Stimulated activated naive CD8-positive, alpha-beta T cell treated with anti-CD3 and anti-CD28 coated beads, Interleukin-15, amount 100 ng/mL, for 72 hours (primary cell): ENCODE data around the gene PCDHGB7.
"Not testable (repeated sequence)": the region's sequence is repeated elsewhere in the genome, so short reads cannot be mapped to it uniquely, and the experiment has no call there.

ENCODE experiments used
- ATAC-seq: fragments of 150-1000 bp; cut with Tn5 transposase; 2 replicates; pipeline ENCODE4 v1.10.0; 2021; ENCODE audit warnings: mild to moderate bottlenecking, moderate library complexity
- DNase-seq, 2 donors: peaks; one replicate each; pipeline ENCODE4 v3.0.0; 2021 to 2022
- H3K27ac Mint-ChIP-seq, 2 donors: one replicate each; pipeline ENCODE4 v1.8.0; 2022; ENCODE audit warnings: mild to moderate bottlenecking in 2 of 2, mixed read lengths in 2 of 2, moderate library complexity in 2 of 2
- H3K27me3 Mint-ChIP-seq: one replicate; pipeline ENCODE4 v1.8.0; 2022; ENCODE audit warnings: mixed read lengths
- H3K4me1 Mint-ChIP-seq: one replicate; pipeline ENCODE4 v1.8.0; 2022; ENCODE audit warnings: mild to moderate bottlenecking, mixed read lengths
- H3K4me3 Mint-ChIP-seq, 2 donors: one replicate each; pipeline ENCODE4 v1.8.0; 2022; ENCODE audit warnings: mild to moderate bottlenecking in 2 of 2, mixed read lengths in 2 of 2, moderate library complexity in 1 of 2
- H3K9me3 Mint-ChIP-seq, 2 donors: one replicate each; pipeline ENCODE4 v1.8.0; 2022; ENCODE audit warnings: mixed read lengths in 2 of 2

Gene PCDHGB7

GRCh38 chr5:141417494-141418172 lies at the start of gene PCDHGB7:
PCDHGB7 (plus strand) TSS chr5:141417677; CDS start chr5:141417860, 183 bp downstream.
- Mint-ChIP-seq H3K4me3 (peak within 1 kb of the TSS; percentile 87), H3K9me3 (peaks cover 13 to 34% of the 10 kb centered on the region in 2 donors), H3K27me3 (peaks cover 97% of the 10 kb centered on the region), H3K27ac (peak within 1 kb of the TSS in 1 of 2 donors; percentile 85), H3K4me1 (peaks cover 46% of the 10 kb centered on the region)
- ATAC-seq (peak; percentile 85), DNase-seq (peak; percentile 52 to 65)

- Mint-ChIP-seq H3K27ac (peak within 1 kb of the TSS in 1 of 2 donors; percentile 85), H3K9me3 (peaks cover 16 to 47% of the 10 kb centered on the region in 2 donors), H3K4me3 (peak within 1 kb of the TSS; percentile 76 to 81), H3K4me1 (peaks cover 8% of the 10 kb centered on the region), H3K27me3 (peaks cover 90% of the 10 kb centered on the region)
- ATAC-seq (peak; percentile 85), DNase-seq (peak in 1 of 2 donors; percentile 35)
Measured at GRCh38 chr5:141369994-141370848, 47.3 kb upstream of the PCDHGB7 start, which contains the start of gene PCDHGB3. PCDHGB3 (plus strand) TSS chr5:141370242; CDS start chr5:141370395, 153 bp downstream.

- no peak for ATAC-seq
- Mint-ChIP-seq H3K4me3 (peak overlapping the region in 1 of 2 donors; percentile 14), H3K9me3 (peaks cover 16 to 52% of the 10 kb centered on the region in 2 donors), H3K4me1 (peaks cover 8% of the 10 kb centered on the region), H3K27ac (no peak overlapping the region), H3K27me3 (peaks cover 82% of the 10 kb centered on the region)
- DNase-seq, result no peak
Measured at GRCh38 chr5:141371572-141372475, 45.7 kb upstream of the PCDHGB7 start.

- ATAC-seq (no peak), DNase-seq (no peak)
- Mint-ChIP-seq H3K27ac (no peak within 1 kb of the TSS), H3K27me3 (peaks cover 77% of the 10 kb centered on the region), H3K4me1 (peaks cover 8% of the 10 kb centered on the region), H3K9me3 (peaks cover 16 to 52% of the 10 kb centered on the region in 2 donors), H3K4me3 (peak within 1 kb of the TSS; percentile 27 to 52)
Measured at GRCh38 chr5:141373673-141374317, 43.7 kb upstream of the PCDHGB7 start, which contains the start of gene PCDHGA6. PCDHGA6 (plus strand) TSS chr5:141373891; CDS start chr5:141374084, 193 bp downstream.

DNA sequence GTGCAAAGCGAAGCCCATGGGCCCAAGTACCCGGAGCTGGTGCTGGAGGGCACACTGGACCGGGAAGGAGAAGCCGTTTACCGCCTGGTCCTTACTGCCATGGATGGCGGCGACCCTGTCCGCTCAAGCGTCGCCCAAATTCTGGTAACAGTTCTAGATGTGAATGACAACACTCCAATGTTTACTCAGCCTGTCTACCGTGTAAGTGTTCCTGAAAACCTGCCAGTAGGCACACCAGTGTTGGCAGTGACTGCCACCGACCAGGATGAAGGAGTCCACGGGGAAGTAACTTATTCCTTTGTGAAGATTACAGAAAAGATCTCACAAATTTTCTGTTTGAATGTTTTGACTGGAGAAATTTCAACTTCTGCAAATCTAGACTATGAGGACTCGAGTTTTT lies 42.9 kb upstream of the PCDHGB7 start:
- no peak for ATAC-seq
- Mint-ChIP-seq H3K4me3 (no peak overlapping the region), H3K27ac (no peak overlapping the region), H3K9me3 (peaks cover 16 to 52% of the 10 kb centered on the region in 2 donors), H3K27me3 (peaks cover 69% of the 10 kb centered on the region), H3K4me1 (peaks cover 8% of the 10 kb centered on the region)
- DNase-seq, result no peak

- not testable (repeated sequence) for ATAC-seq, DNase-seq, H3K4me3 Mint-ChIP-seq, H3K4me1 Mint-ChIP-seq, H3K27ac Mint-ChIP-seq
- Mint-ChIP-seq H3K9me3 (peaks cover 14 to 45% of the 10 kb centered on the region in 2 donors), H3K27me3 (peaks cover 59% of the 10 kb centered on the region)
Measured at GRCh38 chr5:141375444-141376155, 41.9 kb upstream of the PCDHGB7 start.

DNA sequence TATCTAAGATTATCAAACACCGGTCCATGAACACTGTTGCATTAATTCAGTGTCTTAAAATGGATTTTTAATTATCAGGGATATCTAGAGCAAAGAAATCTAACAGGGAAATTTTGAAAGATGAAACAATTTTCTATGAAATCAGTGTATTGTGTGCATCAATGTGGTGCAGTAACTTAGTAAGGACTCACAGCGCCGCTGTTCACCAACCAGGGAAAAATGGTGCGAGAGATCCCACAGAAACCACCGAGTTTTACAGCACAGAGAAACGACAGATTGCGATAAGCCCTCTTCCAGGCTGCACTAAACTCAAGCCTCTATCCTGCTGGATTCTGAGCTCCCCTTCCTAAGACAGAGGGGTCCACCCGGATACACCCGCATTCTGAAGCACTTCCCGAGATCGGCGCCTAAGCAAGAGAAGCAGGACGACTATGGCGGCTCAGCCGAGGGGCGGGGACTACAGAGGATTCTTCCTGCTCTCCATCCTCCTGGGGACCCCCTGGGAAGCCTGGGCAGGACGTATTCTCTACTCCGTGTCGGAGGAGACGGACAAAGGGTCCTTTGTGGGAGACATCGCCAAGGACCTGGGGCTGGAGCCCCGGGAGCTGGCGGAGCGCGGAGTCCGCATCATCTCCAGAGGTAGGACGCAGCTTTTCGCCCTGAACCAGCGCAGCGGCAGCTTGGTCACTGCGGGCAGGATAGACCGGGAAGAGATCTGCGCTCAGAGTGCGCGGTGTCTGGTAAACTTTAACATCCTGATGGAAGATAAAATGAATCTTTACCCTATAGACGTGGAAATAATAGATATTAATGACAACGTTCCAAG lies 34.8 kb upstream of the PCDHGB7 start, which contains the start of gene PCDHGA7:
Gene PCDHGA7 (plus strand): TSS at position 274 of the 826 bp plus-strand sequence. CDS start 158 bp downstream, at position 432.
- ATAC-seq (no peak), DNase-seq (no peak)
- H3K4me1 Mint-ChIP-seq, result peaks cover 5% of the 10 kb centered on the region
- H3K4me3 Mint-ChIP-seq, result peak within 1 kb of the TSS; percentile 74 to 85
- peaks cover 5 to 25% of the 10 kb centered on the region in 2 donors for H3K9me3 Mint-ChIP-seq
- H3K27ac Mint-ChIP-seq, result peak within 1 kb of the TSS in 1 of 2 donors; percentile 56
- peaks cover 67% of the 10 kb centered on the region for H3K27me3 Mint-ChIP-seq

- ATAC-seq (no peak), DNase-seq (no peak)
- Mint-ChIP-seq H3K4me3 (peak overlapping the region; percentile 74 to 85), H3K4me1 (peaks cover 5% of the 10 kb centered on the region), H3K9me3 (peaks cover 7 to 27% of the 10 kb centered on the region in 2 donors), H3K27me3 (peaks cover 65% of the 10 kb centered on the region), H3K27ac (no peak overlapping the region)
Measured at GRCh38 chr5:141383345-141383744, 34.1 kb upstream of the PCDHGB7 start.

DNA sequence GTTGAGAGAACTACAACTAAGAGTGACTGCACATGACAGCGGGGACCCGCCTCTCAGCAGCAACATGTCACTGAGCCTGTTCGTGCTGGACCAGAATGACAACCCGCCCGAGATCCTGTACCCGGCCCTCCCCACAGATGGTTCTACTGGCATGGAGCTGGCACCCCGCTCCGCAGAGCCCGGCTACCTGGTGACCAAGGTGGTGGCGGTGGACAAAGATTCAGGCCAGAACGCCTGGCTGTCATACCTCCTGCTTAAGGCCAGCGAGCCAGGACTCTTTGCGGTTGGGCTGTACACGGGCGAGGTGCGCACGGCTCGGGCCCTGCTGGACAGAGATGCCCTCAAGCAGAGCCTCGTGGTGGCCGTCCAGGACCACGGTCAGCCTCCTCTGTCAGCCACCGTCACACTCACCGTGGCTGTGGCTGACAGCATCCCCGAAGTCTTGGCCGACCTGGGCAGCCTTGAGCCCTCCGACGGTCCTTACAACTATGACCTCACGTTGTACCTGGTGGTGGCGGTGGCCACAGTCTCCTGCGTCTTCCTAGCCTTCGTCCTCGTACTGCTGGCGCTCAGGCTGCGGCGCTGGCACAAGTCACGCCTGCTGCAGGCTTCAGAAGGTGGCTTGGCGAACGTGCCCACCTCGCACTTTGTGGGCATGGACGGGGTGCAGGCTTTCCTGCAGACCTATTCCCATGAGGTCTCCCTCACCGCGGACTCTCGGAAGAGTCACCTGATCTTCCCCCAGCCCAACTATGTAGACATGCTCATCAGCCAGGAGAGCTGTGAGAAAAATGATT lies 32.8 kb upstream of the PCDHGB7 start:
- peaks cover 10 to 41% of the 10 kb centered on the region in 2 donors for H3K9me3 Mint-ChIP-seq
- peaks cover 5% of the 10 kb centered on the region for H3K4me1 Mint-ChIP-seq
- no peak overlapping the region for H3K27ac Mint-ChIP-seq

GRCh38 chr5:141387557-141388311 lies 29.7 kb upstream of the PCDHGB7 start, which contains the start of gene PCDHGB4:
PCDHGB4 (plus strand) TSS chr5:141387698; CDS start chr5:141387885, 187 bp downstream.
- Mint-ChIP-seq H3K9me3 (peaks cover 24 to 48% of the 10 kb centered on the region in 2 donors), H3K27ac (peak within 1 kb of the TSS in 1 of 2 donors; percentile 6), H3K4me3 (peak within 1 kb of the TSS; percentile 56 to 57), H3K27me3 (peaks cover 83% of the 10 kb centered on the region)
- ATAC-seq, result peak; percentile 81
- H3K4me1 Mint-ChIP-seq, result not testable (repeated sequence)
- peak in 1 of 2 donors; percentile 35 for DNase-seq

More for the DNA sequence above, 32.8 kb upstream of the PCDHGB7 start:
- ATAC-seq, result no peak
- DNase-seq, result no peak
- Mint-ChIP-seq H3K27me3 (peaks cover 75% of the 10 kb centered on the region), H3K4me3 (no peak overlapping the region)

- H3K27ac Mint-ChIP-seq, result no peak overlapping the region
- peaks cover 83% of the 10 kb centered on the region for H3K27me3 Mint-ChIP-seq
- DNase-seq (no peak), ATAC-seq (no peak)
- no peaks in the 10 kb centered on the region for H3K4me1 Mint-ChIP-seq
- peaks cover 24 to 41% of the 10 kb centered on the region in 2 donors for H3K9me3 Mint-ChIP-seq
- peak overlapping the region in 1 of 2 donors; percentile 15 for H3K4me3 Mint-ChIP-seq
Measured at GRCh38 chr5:141388661-141389060, 28.8 kb upstream of the PCDHGB7 start.
